Adrenal gland (tissue), 5 donors: ENCODE results near the gene HS2ST1.

Experiments used
- POLR2A ChIP-seq, 2 donors: fragments of 450-650 bp; IDR thresholded peaks; one replicate each; pipeline ENCODE4 v1.6.1; 2017; ENCODE audit warnings: antibody characterized with exemption in 2 of 2, mild to moderate bottlenecking in 2 of 2, moderate library complexity in 1 of 2
- TF ChIP-seq, protein P1 (sequence below), 6 experiments: fragments of 450-650 bp in 4 of 6; fragments of 200-600 bp in 2 of 6; sonication (generic) in 1 of 6; IDR thresholded peaks; 1 replicate in 5 of 6; 2 replicates in 1 of 6; pipeline versions ENCODE4 v1.5.1 to v1.8.0; 2016 to 2021; ENCODE audit warnings: antibody characterized with exemption in 6 of 6, mild to moderate bottlenecking in 2 of 6, moderate library complexity in 1 of 6
- donor health status: DM: no; HTN: no; CAD: no.

- TF ChIP-seq, protein P1, sequence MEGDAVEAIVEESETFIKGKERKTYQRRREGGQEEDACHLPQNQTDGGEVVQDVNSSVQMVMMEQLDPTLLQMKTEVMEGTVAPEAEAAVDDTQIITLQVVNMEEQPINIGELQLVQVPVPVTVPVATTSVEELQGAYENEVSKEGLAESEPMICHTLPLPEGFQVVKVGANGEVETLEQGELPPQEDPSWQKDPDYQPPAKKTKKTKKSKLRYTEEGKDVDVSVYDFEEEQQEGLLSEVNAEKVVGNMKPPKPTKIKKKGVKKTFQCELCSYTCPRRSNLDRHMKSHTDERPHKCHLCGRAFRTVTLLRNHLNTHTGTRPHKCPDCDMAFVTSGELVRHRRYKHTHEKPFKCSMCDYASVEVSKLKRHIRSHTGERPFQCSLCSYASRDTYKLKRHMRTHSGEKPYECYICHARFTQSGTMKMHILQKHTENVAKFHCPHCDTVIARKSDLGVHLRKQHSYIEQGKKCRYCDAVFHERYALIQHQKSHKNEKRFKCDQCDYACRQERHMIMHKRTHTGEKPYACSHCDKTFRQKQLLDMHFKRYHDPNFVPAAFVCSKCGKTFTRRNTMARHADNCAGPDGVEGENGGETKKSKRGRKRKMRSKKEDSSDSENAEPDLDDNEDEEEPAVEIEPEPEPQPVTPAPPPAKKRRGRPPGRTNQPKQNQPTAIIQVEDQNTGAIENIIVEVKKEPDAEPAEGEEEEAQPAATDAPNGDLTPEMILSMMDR (IDR thresholded peaks at IDR 0.05) = no peak
- TF ChIP-seq POLR2A (IDR thresholded peaks at IDR 0.05) = no peak
Observed at GRCh38 chr1:86988835-86989234, 74.4 kb downstream of the HS2ST1 start.
